Endodermal cell (in vitro differentiated cells): ENCODE data around the gene HSD11B2. TPM values are rescaled to one million over a fixed set of nuclear protein-coding genes. Genes with fewer than 3 reads are reported as not detected.

Experiments used
- DNase-seq: peaks from one replicate; pipeline ENCODE4 v3.0.0-alpha.2; 2017
- H3K27ac ChIP-seq: 2 replicates; pipeline ENCODE4 v1.5.1; 2013; ENCODE audit warnings: mild to moderate bottlenecking, low read depth, low read length, moderate library complexity
- H3K27me3 ChIP-seq: 2 replicates; pipeline ENCODE4 v1.6.1; 2013; ENCODE audit warnings: mild to moderate bottlenecking, low read length, moderate library complexity; ENCODE audit not compliant: insufficient read depth, control insufficient read depth, poor library complexity, severe bottlenecking
- H3K36me3 ChIP-seq: 2 replicates; pipeline ENCODE4 v1.7.0; 2013; ENCODE audit warnings: mild to moderate bottlenecking, low read length, moderate library complexity; ENCODE audit not compliant: control insufficient read depth, insufficient read depth
- H3K4me1 ChIP-seq: one replicate; pipeline ENCODE4 v1.7.0; 2013; ENCODE audit warnings: low read length; ENCODE audit not compliant: control insufficient read depth, insufficient read depth
- H3K4me3 ChIP-seq: 2 replicates; pipeline ENCODE4 v1.5.1; 2013; ENCODE audit warnings: mild to moderate bottlenecking, low read length, moderate library complexity
- H3K9ac ChIP-seq: 2 replicates; pipeline ENCODE4 v1.6.1; 2013; ENCODE audit warnings: mild to moderate bottlenecking, low read length, moderate library complexity; ENCODE audit not compliant: poor library complexity, severe bottlenecking; ENCODE audit errors: extremely low read depth
- H3K9me3 ChIP-seq: 2 replicates; pipeline ENCODE4 v1.6.1; 2013; ENCODE audit warnings: mild to moderate bottlenecking, low read length, moderate library complexity; ENCODE audit not compliant: control insufficient read depth
- H3K27ac Mint-ChIP-seq: 2 replicates; pipeline ENCODE4 v1.8.0; 2020; ENCODE audit warnings: mixed read lengths
- H3K27me3 Mint-ChIP-seq: 2 replicates; pipeline ENCODE4 v1.8.0; 2021; ENCODE audit warnings: mild to moderate bottlenecking, mixed read lengths; ENCODE audit not compliant: insufficient read depth
- H3K36me3 Mint-ChIP-seq: 2 replicates; pipeline ENCODE4 v1.8.0; 2020; ENCODE audit warnings: low read depth, mixed read lengths
- H3K4me1 Mint-ChIP-seq: 2 replicates; pipeline ENCODE4 v1.8.0; 2020; ENCODE audit warnings: mixed read lengths
- H3K4me3 Mint-ChIP-seq: 2 replicates; pipeline ENCODE4 v1.8.0; 2020; ENCODE audit warnings: mild to moderate bottlenecking, moderate library complexity, mixed read lengths
- H3K9me3 Mint-ChIP-seq: 2 replicates; pipeline ENCODE4 v1.8.0; 2020; ENCODE audit warnings: mild to moderate bottlenecking, mixed read lengths
- CTCF ChIP-seq: fragments of 200-600 bp; sonication (generic); conservative IDR thresholded peaks from 2 replicates; pipeline ENCODE4 v1.5.0; 2021; ENCODE audit warnings: antibody characterized with exemption, mild to moderate bottlenecking
- WGBS, 2 experiments: methylation state at CpG; one replicate each; pipeline versions ENCODE4 v1.1.5 to v1.1.7; 2013; ENCODE audit warnings: missing lambda C conversion rate in 2 of 2, mixed read lengths in 1 of 2; ENCODE audit not compliant: insufficient coverage in 1 of 2, insufficient read length in 1 of 2; 5-methylcytosine and 5-hydroxymethylcytosine counted together
- total RNA-seq, 2 donors: library from RNA; stranded (reverse); fragmentation: NEBNext Ultra II Directional in 1 of 2; extraction: Animal tissue kit (Norgen Biotek cat#: 25700) in 1 of 2; gene quantifications; 2 replicates in 1 of 2; 3 replicates in 1 of 2; pipeline ENCODE4 v1.2.1, GENCODE V29; 2021

The HSD11B2 gene
- total RNA-seq, 2 donors from 2014 or later: 10.4 to 14.7 TPM

DNA sequence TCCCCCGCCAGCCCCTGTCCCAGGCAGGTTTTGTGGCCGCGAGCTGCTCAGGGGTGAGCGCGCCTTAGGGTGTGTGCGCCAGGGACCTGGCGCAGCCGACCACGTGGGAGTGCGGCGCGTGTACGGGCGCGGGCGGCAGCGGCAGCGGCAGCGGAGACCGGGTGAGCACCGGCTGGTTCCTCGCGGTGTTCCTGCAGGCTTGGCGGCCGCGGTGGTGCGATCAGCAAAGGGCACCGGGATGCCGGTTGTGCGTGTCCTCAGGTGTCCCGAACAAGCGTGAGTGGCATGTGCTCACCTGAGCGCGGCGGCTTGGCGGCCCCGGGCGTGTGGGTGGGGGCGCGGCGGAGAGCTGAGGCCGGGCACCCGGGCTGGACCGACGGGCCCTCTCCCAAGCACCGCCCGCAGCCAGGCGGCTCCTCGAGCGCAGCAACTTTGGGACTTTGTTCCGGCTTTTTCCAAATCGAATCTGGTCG is 381 bp upstream of the HSD11B2 start:
- Mint-ChIP-seq H3K27me3 (peaks cover 33% of the 10 kb centered on the region), H3K36me3 (no peaks in the 10 kb centered on the region), H3K4me3 (peak overlapping the region; percentile 59), H3K4me1 (peaks cover 29% of the 10 kb centered on the region), H3K27ac (no peak overlapping the region), H3K9me3 (no peaks in the 10 kb centered on the region)
- Histone ChIP-seq H3K27ac (no peak overlapping the region), H3K27me3 (peaks cover 24% of the 10 kb centered on the region), H3K4me1 (peaks cover 6% of the 10 kb centered on the region), H3K4me3 (peak overlapping the region; percentile 56), H3K36me3 (no peaks in the 10 kb centered on the region), H3K9me3 (no peaks in the 10 kb centered on the region), H3K9ac (peak overlapping the region; percentile 15)
- 0 to 3% methylated on average over 12 to 53 of the region's 53 CpGs for WGBS, 2 experiments
- DNase-seq: no peak
- no peak for TF ChIP-seq CTCF

DNA sequence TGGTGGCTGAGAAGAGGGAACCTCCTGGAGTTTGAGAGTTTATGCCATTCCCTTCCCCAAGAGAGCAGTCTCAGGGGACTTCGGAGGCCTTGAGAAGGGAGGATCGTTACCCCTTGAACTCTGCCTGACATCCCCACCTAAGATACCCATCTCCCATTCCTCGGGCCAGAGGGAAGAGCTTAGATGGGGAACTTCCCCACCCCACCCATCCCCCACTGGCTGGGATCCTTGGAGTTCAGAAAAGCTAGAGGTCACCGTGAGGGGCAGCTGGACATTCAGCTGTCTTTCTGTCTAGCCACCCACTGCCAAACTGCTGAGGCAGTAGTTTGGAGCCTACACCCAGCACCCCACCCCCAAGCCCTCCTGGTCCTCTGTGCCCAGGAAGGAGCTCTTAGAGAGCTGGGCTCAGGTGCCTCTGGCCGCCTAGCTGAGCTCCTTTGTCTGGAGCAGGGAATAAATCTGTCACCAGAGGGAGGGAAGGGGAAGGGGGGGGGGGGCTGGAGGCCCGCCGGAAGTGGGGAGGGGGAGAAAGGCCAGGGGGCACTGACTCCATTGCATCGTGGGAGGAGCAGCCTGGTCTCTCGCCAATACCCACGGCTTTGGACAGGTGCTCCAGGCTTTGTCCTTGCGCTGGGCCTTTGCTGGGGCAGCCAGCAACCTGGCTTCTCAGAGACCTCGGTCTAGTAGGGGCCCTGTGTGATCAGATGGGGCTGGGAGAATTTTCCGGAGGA is 1.0 kb downstream of the HSD11B2 start:
- H3K9ac ChIP-seq: peak overlapping the region; percentile 69

DNA sequence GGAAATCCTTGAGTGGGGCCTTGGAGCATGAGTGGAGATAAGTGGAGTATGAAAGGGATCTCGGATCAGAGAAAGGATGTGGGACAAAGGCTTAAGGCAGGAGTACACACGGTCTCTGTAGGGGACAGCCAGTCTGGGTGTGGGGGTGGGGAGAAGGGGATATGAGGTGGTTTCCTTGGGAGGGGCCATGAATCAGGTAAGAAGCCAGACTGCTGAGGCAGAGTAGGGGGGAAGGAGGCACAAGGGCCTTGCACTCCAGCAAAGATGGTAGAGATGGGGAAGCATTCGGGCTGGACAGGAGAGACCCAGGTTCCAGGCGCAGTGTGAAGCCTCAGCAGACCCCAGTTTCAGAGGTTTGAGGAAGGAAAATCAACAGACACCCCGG is 1.6 kb downstream of the HSD11B2 start:
- Mint-ChIP-seq H3K27ac (peak overlapping the region; percentile 87), H3K9me3 (no peaks in the 10 kb centered on the region), H3K4me1 (peaks cover 26% of the 10 kb centered on the region), H3K27me3 (peaks cover 33% of the 10 kb centered on the region), H3K4me3 (peak overlapping the region; percentile 63), H3K36me3 (peaks cover 5% of the 10 kb centered on the region)
- TF ChIP-seq CTCF: no peak
- Histone ChIP-seq H3K9ac (peak overlapping the region; percentile 23), H3K4me3 (peak overlapping the region; percentile 85), H3K36me3 (peaks cover 4% of the 10 kb centered on the region), H3K27ac (peak overlapping the region; percentile 83), H3K27me3 (peaks cover 24% of the 10 kb centered on the region), H3K4me1 (peaks cover 3% of the 10 kb centered on the region), H3K9me3 (no peaks in the 10 kb centered on the region)
- WGBS, 2 experiments: 79% methylated on average over 5 of the region's 5 CpGs
- DNase-seq: no peak

More for the DNA sequence above, 1.0 kb downstream of the HSD11B2 start:
- peaks cover 33% of the 10 kb centered on the region for H3K27me3 Mint-ChIP-seq
- no peak for TF ChIP-seq CTCF
- Histone ChIP-seq H3K4me1 (peaks cover 3% of the 10 kb centered on the region), H3K27ac (peak overlapping the region; percentile 83), H3K4me3 (peak overlapping the region; percentile 85), H3K27me3 (peaks cover 24% of the 10 kb centered on the region), H3K36me3 (no peaks in the 10 kb centered on the region), H3K9me3 (no peaks in the 10 kb centered on the region)
- peaks cover 26% of the 10 kb centered on the region for H3K4me1 Mint-ChIP-seq
- H3K36me3 Mint-ChIP-seq: peaks cover 3% of the 10 kb centered on the region
- no peaks in the 10 kb centered on the region for H3K9me3 Mint-ChIP-seq
- 37 to 59% methylated on average over 6 to 13 of the region's 13 CpGs for WGBS, 2 experiments
- H3K27ac Mint-ChIP-seq: peak overlapping the region; percentile 87
- peak overlapping the region; percentile 63 for H3K4me3 Mint-ChIP-seq
- DNase-seq: peak; percentile 75
